GM18502 (cell line): ENCODE results near the gene SCAPER.
"Not testable (repeated sequence)": the region's sequence is repeated elsewhere in the genome, so short reads cannot be mapped to it uniquely, and the experiment has no call there.

Source experiments
- ATAC-seq: cut with Tn5 transposase; IDR thresholded peaks from one replicate; pipeline ENCODE4 v1.9.1; 2021; ENCODE audit warnings: mild to moderate bottlenecking; ENCODE audit not compliant: unreplicated experiment, poor library complexity

SCAPER gene

GRCh38 chr15:76687592-76687991 lies 217.5 kb downstream of the SCAPER start:
- not testable (repeated sequence) for ATAC-seq

GRCh38 chr15:76684002-76684401 lies 221.1 kb downstream of the SCAPER start:
- no peak for ATAC-seq

- ATAC-seq = no peak
Measured at GRCh38 chr15:76682833-76683232, 222.3 kb downstream of the SCAPER start.

GRCh38 chr15:76682259-76682658 lies 222.9 kb downstream of the SCAPER start:
- no peak for ATAC-seq

- ATAC-seq = no peak
Measured at GRCh38 chr15:76678766-76679165, 226.4 kb downstream of the SCAPER start.

- ATAC-seq = no peak
Measured at GRCh38 chr15:76674883-76675282, 230.3 kb downstream of the SCAPER start.

- ATAC-seq = no peak
Measured at GRCh38 chr15:76669521-76670207, 235.5 kb downstream of the SCAPER start.

GRCh38 chr15:76668900-76669299 lies 236.2 kb downstream of the SCAPER start:
- no peak for ATAC-seq

GRCh38 chr15:76667943-76668715 lies 237.0 kb downstream of the SCAPER start:
- no peak for ATAC-seq

- ATAC-seq = no peak
Measured at GRCh38 chr15:76664895-76665294, 240.2 kb downstream of the SCAPER start.

- ATAC-seq = no peak
Measured at GRCh38 chr15:76664411-76664810, 240.7 kb downstream of the SCAPER start.

GRCh38 chr15:76663529-76663928 lies 241.6 kb downstream of the SCAPER start:
- no peak for ATAC-seq

GRCh38 chr15:76648732-76649444 lies 256.3 kb downstream of the SCAPER start:
- ATAC-seq = no peak

- ATAC-seq = no peak
Measured at GRCh38 chr15:76647612-76648011, 257.5 kb downstream of the SCAPER start.

GRCh38 chr15:76644646-76645045 lies 260.5 kb downstream of the SCAPER start:
- no peak for ATAC-seq

- no peak for ATAC-seq
Measured at GRCh38 chr15:76642671-76643070, 262.5 kb downstream of the SCAPER start.

GRCh38 chr15:76637166-76637565 lies 268.0 kb downstream of the SCAPER start:
- no peak for ATAC-seq

GRCh38 chr15:76636059-76636458 lies 269.1 kb downstream of the SCAPER start:
- ATAC-seq = no peak

- no peak for ATAC-seq
Measured at GRCh38 chr15:76626611-76627010, 278.5 kb downstream of the SCAPER start.

GRCh38 chr15:76625267-76625666 lies 279.9 kb downstream of the SCAPER start:
- no peak for ATAC-seq

GRCh38 chr15:76614725-76615124 lies 290.4 kb downstream of the SCAPER start:
- ATAC-seq = no peak
